Measurements from ENCODE around the gene DCHS1.

GRCh38 chr11:6611963-6612212, 43.7 kb downstream of the DCHS1 start:
- TF ChIP-seq CTCF (IDR thresholded peaks at IDR 0.05 in 8 of 11, conservative IDR thresholded peaks at IDR 0.05 in 3 of 11): no peak
- TF ChIP-seq POLR2A (IDR thresholded peaks at IDR 0.05): no peak
- TF ChIP-seq POLR2AphosphoS5 (IDR thresholded peaks at IDR 0.05): no peak

Data from spleen (tissue), 7 donors.